SKM-1 (cell line): ENCODE measurements around the gene SDHD.

Experiments used
- DNase-seq: peaks from one replicate; lab custom pipeline; 2025; ENCODE audit not compliant: unreplicated experiment; lab: John Stamatoyannopoulos, UW

Gene SDHD

GRCh38 chr11:112100462-112100861, 13.8 kb downstream of the SDHD start:
- DNase-seq: no peak

DNA sequence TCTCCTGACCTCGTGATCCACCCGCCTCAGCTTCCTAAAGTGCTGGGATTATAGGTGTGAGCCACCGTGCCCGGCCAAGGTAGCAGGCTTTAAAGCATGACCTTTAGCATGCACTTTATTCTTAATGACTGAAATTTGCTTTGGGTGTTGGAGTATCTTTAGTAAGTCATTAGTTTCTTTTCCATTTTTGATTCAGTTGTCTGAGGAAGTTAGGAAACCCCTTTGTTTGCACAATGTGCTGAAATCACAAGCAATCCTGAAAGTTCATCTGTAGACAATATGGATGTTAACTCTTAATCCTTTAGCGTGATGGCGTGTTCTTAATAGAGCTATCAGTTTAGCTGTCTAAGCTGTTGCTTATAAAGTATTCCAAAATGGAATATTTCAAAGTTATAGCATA, 16.8 kb downstream of the SDHD start:
- no peak for DNase-seq

- DNase-seq: no peak
Observed at GRCh38 chr11:112106070-112106469, 19.4 kb downstream of the SDHD start.

DNA sequence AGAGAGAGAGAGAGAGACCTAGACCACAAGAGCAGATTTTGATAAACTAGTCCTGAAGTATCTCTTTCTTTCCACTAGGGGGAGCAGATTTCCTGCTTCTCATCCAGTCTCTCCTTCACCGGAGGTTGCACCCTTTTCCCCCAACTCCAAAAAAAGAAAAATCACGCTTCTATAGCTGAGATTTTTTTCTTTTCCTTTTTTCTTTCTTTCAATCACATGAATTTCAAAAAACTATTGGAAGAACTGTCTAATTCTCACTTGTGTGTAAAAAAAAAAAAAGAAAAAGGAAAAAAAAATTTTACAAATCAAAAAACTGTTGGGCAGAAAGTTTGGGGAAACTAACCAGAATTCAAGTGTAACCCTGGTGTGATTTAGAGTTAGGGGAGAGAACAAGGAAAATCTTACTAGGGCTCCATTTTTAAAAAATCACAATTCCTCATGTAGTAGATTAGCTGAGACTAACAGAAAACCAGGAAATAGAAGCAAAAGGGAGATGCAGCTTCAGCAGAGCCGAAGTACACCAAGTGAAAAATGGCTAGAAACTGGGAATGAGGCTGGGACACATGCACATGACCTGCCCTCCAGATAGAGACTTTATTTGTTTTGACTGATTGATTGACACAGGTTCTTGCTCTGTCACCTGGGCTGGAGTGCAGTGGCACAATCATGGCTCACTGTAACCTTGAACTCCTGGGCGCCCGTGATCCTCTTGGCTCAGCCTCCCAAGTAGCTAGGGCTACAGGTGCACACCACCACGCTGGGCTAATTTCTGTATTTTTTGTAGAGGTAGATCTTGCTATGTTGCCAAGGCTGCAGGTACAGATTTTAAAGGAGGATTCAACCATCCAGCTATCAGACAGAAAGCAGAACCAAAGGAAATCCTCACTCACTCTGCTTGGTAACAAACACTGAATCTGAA, 27.1 kb downstream of the SDHD start:
- peak; percentile 53 for DNase-seq

DNA sequence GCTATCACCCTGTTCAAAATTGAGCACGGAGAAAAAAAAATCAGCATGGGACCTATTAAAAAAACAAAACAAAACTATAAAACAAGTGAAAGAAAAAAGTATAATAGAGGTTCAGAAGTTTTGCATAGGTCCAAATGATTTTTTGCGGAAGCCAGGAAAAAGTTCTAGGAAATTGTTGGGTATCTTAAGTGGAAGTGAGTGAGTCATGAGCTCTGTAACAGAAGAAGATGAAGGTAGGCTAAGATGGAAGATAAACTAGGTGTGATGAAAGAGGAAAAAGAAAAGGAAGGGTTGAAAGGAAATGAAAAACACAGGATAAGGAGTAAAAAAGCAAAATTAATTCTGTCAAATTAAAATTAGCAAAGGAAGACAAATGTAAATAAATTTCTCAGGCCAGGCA, 27.8 kb downstream of the SDHD start:
- no peak for DNase-seq

GRCh38 chr11:112115386-112115785, 28.7 kb downstream of the SDHD start:
- no peak for DNase-seq

- no peak for DNase-seq
Observed at GRCh38 chr11:112118176-112118575, 31.5 kb downstream of the SDHD start.

- DNase-seq: no peak
Observed at GRCh38 chr11:112121981-112122615, 35.4 kb downstream of the SDHD start.

- DNase-seq: no peak
Observed at GRCh38 chr11:112123129-112123528, 36.5 kb downstream of the SDHD start.

DNA sequence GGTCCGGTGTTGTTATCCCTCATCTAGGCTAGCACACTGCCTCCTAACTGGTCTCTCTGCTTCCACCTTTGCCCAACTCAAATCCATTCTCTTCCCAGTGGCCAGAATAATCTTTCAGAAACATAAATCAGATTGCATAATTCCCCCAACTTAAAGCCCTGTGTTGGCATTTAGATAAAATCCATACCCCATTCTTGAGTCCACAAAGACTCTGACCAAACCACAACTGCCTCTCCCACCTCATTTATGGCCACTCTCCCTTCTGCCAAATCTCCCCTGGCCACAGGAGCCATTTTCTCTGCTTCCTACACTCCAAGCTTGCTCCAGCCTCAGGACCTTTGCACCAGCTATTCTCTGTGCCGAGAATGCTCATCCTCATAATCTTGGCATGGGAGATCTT, 40.4 kb downstream of the SDHD start:
- DNase-seq: no peak

GRCh38 chr11:112128483-112129121, 41.9 kb downstream of the SDHD start:
- DNase-seq: no peak

DNA sequence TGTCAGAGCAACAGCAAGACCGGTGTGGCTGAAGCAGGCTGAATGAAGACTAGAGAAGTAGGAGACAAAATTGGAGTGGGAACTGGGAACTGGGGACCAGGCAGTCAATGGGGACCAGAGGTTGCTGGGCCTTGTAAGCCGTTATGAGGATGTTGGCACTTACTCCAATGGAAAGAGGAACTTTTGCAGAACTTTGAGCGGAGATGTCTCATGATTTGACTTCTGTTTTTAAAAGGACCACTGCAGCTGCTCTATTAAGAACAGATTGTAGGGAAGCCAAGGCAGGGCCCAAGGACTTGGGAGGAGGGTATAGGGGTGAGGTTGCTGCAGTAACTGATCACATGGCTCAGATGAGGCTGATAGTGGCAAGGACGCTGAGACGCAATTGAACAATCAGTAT, 43.0 kb downstream of the SDHD start:
- DNase-seq: peak; percentile 49

GRCh38 chr11:112132737-112133136, 46.1 kb downstream of the SDHD start:
- no peak for DNase-seq

GRCh38 chr11:112134473-112134872, 47.8 kb downstream of the SDHD start:
- DNase-seq: no peak

DNA sequence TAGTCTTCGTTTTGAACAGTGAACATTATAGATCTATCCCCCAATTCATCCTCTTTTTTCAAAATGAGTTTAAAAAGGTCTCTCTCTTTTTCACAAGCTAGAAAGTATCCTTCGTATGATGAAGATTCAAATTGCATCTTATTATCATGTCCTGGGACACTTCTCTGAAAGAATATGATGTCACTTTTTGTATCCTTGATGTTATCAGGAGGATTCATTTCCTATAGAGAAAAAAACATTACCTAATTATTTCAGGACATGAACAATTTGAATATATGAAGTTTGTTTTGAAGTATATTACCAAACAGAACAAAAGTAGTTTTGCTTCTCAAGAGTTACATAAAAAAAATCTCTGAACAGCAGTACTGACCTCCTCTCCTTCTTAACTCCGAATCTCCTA, 56.9 kb downstream of the SDHD start:
- DNase-seq: no peak
